ENCODE measurements around the gene PTGFRN. TPM values are rescaled to one million over a fixed set of nuclear protein-coding genes. Genes with fewer than 3 reads are reported as not detected.

The PTGFRN gene
- total and polyA plus RNA-seq, 4 donors = 5.4 to 12.6 (median 7.2) TPM

DNA sequence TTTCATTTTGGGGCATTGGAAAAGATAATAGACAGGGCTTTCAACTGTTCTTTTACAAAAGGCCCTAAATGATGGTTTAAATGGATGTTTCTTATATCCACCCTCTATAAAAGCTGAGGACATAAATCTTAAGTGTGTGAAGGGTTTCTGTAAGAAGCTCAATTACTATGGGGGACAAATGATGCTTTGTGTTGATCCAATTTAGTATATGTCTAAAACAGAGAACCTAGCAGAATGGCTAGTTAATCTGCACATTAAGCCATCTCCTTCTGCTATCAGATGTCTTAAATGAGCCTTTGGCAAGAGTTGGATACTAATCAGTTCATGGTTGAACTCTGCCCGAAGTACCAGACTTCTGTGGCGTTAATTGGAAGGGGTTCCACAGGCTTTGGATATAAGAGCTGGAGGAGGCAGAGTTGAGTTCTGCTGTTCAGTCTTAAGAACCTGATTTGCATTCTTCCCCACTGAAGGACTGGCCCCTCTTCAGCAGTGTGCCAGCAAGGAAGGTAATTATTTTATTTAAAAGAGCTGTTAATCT, 43.1 kb downstream of the PTGFRN start:
- no peak overlapping the region for H3K9ac ChIP-seq (ENCODE audit: low read depth in 1 of 2, low read length in 2 of 2)
- no peaks in the 10 kb centered on the region for H3K27me3 ChIP-seq (ENCODE audit: control insufficient read depth in 4 of 4, insufficient read depth in 4 of 4, low read length in 3 of 4)
- H3K4me1 ChIP-seq (ENCODE audit: control insufficient read depth in 4 of 4, insufficient read depth in 4 of 4, low read length in 3 of 4) = no peaks in the 10 kb centered on the region
- H3K4me3 ChIP-seq (ENCODE audit: low read depth in 1 of 3, low read length in 3 of 3) = no peak overlapping the region
- no peaks in the 10 kb centered on the region for H3K9me3 ChIP-seq (ENCODE audit: control insufficient read depth in 4 of 4, low read length in 3 of 4)
- 93% methylated on average over 2 of the region's 2 CpGs for WGBS
- TF ChIP-seq FOXA2 (IDR thresholded peaks at IDR 0.05) = no peak
- no peak for TF ChIP-seq HNF4G (IDR thresholded peaks at IDR 0.05)
- DNase-seq (ENCODE audit: low spot score) = no peak
- no peak overlapping the region for H3K27ac ChIP-seq (ENCODE audit: low read depth in 1 of 2, low read length in 2 of 2)
- H3K36me3 ChIP-seq (ENCODE audit: control insufficient read depth in 4 of 4, insufficient read depth in 3 of 4, low read depth in 1 of 4, low read length in 3 of 4) = peaks cover 0 to 10% (median 4%) of the 10 kb centered on the region in 4 donors

DNA sequence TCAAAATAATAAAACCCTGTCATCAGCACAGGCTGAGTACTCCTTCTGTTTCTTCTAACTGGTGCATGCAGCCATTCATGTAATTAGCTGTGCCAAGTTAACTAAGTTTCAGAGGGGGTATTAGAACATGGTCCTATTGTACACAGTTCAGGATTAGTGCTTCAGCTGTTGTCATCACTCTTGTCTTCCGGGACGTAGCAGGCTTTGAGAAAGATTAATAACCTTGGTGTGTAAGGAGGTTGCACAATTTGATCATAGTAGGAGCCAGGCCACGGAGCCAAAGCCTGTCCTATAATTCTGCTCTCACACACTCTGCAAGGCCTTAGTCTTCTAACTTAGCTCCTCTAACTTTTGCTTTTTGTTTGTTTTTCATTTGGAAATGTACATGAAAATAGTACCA, 44.7 kb downstream of the PTGFRN start:
- TF ChIP-seq EGR1 (IDR thresholded peaks at IDR 0.05; ENCODE audit: low read depth in 2 of 2) (no peak), RAD21 (IDR thresholded peaks at IDR 0.05) (no peak), SP1 (IDR thresholded peaks at IDR 0.05) (no peak), HNF4G (IDR thresholded peaks at IDR 0.05) (no peak), HNF4A (conservative IDR thresholded peaks at IDR 0.05) (no peak), FOXA1 (IDR thresholded peaks at IDR 0.05) (no peak), TAF1 (conservative IDR thresholded peaks at IDR 0.05) (no peak)
- TF ChIP-seq, protein P1, sequence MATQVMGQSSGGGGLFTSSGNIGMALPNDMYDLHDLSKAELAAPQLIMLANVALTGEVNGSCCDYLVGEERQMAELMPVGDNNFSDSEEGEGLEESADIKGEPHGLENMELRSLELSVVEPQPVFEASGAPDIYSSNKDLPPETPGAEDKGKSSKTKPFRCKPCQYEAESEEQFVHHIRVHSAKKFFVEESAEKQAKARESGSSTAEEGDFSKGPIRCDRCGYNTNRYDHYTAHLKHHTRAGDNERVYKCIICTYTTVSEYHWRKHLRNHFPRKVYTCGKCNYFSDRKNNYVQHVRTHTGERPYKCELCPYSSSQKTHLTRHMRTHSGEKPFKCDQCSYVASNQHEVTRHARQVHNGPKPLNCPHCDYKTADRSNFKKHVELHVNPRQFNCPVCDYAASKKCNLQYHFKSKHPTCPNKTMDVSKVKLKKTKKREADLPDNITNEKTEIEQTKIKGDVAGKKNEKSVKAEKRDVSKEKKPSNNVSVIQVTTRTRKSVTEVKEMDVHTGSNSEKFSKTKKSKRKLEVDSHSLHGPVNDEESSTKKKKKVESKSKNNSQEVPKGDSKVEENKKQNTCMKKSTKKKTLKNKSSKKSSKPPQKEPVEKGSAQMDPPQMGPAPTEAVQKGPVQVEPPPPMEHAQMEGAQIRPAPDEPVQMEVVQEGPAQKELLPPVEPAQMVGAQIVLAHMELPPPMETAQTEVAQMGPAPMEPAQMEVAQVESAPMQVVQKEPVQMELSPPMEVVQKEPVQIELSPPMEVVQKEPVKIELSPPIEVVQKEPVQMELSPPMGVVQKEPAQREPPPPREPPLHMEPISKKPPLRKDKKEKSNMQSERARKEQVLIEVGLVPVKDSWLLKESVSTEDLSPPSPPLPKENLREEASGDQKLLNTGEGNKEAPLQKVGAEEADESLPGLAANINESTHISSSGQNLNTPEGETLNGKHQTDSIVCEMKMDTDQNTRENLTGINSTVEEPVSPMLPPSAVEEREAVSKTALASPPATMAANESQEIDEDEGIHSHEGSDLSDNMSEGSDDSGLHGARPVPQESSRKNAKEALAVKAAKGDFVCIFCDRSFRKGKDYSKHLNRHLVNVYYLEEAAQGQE (IDR thresholded peaks at IDR 0.05) = no peak
- TF ChIP-seq, protein P2, sequence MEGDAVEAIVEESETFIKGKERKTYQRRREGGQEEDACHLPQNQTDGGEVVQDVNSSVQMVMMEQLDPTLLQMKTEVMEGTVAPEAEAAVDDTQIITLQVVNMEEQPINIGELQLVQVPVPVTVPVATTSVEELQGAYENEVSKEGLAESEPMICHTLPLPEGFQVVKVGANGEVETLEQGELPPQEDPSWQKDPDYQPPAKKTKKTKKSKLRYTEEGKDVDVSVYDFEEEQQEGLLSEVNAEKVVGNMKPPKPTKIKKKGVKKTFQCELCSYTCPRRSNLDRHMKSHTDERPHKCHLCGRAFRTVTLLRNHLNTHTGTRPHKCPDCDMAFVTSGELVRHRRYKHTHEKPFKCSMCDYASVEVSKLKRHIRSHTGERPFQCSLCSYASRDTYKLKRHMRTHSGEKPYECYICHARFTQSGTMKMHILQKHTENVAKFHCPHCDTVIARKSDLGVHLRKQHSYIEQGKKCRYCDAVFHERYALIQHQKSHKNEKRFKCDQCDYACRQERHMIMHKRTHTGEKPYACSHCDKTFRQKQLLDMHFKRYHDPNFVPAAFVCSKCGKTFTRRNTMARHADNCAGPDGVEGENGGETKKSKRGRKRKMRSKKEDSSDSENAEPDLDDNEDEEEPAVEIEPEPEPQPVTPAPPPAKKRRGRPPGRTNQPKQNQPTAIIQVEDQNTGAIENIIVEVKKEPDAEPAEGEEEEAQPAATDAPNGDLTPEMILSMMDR (IDR thresholded peaks at IDR 0.05; ENCODE audit: low read depth, low read length, missing input control) = no peak
- TF ChIP-seq, protein P3, sequence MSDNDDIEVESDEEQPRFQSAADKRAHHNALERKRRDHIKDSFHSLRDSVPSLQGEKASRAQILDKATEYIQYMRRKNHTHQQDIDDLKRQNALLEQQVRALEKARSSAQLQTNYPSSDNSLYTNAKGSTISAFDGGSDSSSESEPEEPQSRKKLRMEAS (IDR thresholded peaks at IDR 0.05) = no peak
- TF ChIP-seq, protein P4, sequence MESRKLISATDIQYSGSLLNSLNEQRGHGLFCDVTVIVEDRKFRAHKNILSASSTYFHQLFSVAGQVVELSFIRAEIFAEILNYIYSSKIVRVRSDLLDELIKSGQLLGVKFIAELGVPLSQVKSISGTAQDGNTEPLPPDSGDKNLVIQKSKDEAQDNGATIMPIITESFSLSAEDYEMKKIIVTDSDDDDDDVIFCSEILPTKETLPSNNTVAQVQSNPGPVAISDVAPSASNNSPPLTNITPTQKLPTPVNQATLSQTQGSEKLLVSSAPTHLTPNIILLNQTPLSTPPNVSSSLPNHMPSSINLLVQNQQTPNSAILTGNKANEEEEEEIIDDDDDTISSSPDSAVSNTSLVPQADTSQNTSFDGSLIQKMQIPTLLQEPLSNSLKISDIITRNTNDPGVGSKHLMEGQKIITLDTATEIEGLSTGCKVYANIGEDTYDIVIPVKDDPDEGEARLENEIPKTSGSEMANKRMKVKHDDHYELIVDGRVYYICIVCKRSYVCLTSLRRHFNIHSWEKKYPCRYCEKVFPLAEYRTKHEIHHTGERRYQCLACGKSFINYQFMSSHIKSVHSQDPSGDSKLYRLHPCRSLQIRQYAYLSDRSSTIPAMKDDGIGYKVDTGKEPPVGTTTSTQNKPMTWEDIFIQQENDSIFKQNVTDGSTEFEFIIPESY (IDR thresholded peaks at IDR 0.05) = no peak
- TF ChIP-seq, protein P5, sequence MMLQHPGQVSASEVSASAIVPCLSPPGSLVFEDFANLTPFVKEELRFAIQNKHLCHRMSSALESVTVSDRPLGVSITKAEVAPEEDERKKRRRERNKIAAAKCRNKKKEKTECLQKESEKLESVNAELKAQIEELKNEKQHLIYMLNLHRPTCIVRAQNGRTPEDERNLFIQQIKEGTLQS (IDR thresholded peaks at IDR 0.05) = no peak
- Histone ChIP-seq H3K4me3 (ENCODE audit: low read depth in 1 of 3, low read length in 3 of 3) (no peak overlapping the region), H3K36me3 (ENCODE audit: control insufficient read depth in 4 of 4, insufficient read depth in 3 of 4, low read depth in 1 of 4, low read length in 3 of 4) (peaks cover 0 to 9% (median 2%) of the 10 kb centered on the region in 4 donors), H3K27ac (ENCODE audit: low read depth in 1 of 2, low read length in 2 of 2) (no peak overlapping the region), H3K9ac (ENCODE audit: low read depth in 1 of 2, low read length in 2 of 2) (no peak overlapping the region), H3K9me3 (ENCODE audit: control insufficient read depth in 4 of 4, low read length in 3 of 4) (no peaks in the 10 kb centered on the region), H3K27me3 (ENCODE audit: control insufficient read depth in 4 of 4, insufficient read depth in 4 of 4, low read length in 3 of 4) (no peaks in the 10 kb centered on the region), H3K4me1 (ENCODE audit: control insufficient read depth in 4 of 4, insufficient read depth in 4 of 4, low read length in 3 of 4) (no peaks in the 10 kb centered on the region)
- DNase-seq (ENCODE audit: low spot score) = no peak
- WGBS = 89% methylated on average over 3 of the region's 3 CpGs
